HG03060 (cell line): ENCODE data around the gene PPCDC.

Source experiments
- ATAC-seq: cut with Tn5 transposase; IDR thresholded peaks from one replicate; pipeline ENCODE4 v1.9.1; 2021; ENCODE audit warnings: low read depth, moderate number of reproducible peaks; ENCODE audit not compliant: unreplicated experiment

The PPCDC gene

DNA sequence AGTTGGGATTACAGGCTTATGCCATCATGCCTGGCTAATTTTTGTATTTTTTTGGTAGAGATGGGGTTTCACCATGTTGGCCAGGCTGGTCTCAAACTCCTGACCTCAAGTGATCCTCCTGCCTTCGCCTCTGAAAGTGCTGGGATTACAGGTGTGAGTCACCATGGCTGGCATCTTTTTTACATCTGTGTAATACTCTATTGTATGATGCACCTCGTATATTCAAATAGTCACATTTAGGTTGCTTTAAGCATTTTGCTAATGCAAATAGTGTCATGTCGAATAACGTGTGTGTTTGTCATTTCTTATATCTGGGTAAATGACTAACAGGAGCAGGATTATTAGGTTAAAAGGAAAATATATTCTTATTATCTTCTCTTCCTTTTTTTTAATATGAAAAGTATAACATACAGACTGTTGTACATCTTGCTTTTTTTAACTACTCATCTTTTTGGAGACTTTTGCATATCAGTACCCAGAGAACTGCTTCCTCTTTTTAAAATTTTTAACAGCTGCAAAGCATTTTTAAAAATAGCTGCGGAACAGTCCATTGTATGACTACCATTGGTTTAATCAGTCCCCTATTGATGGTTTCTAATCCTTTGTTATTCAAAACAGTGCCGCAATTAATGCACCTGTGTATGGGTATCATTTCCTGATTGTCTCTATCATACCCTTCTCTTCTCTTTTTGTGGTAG, 14.6 kb upstream of the PPCDC start:
- peak; percentile 85 for ATAC-seq

DNA sequence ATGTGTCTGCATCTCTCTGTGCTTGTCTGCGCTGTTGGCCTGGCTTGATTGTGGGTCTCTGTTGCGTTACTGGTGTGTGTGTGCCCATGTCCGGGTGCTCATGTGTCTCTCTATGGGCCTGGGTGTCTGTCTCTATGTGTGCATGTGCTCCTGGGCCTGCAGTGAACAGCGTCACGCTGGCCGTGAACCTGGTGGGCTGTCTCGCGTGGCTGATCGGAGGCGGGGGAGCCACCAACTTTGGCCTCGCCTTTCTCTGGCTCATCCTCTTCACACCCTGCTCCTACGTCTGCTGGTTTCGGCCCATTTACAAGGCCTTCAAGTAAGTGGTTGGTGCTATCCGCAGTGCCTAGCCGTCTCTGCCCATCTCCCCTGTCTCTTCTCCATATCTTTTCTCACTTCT, 7.0 kb upstream of the PPCDC start:
- ATAC-seq, result no peak

DNA sequence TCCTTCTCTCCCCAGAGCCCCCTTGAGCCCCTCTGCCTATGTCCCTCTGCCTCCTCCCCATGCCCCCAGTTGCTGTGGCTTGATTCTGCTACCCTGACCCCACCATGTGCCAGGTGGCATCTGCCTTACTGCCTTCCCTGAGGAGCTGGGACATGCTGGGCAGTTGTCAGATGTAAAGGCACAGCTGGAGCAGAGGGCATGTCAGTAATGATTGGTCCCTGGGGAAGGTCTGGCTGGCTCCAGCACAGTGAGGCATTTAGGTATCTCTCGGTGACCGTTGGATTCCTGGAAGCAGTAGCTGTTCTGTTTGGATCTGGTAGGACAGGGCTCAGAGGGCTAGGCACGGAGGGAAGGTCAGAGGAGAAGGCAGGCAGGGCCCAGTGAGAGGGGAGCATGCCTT, 3.5 kb upstream of the PPCDC start:
- ATAC-seq, result no peak

DNA sequence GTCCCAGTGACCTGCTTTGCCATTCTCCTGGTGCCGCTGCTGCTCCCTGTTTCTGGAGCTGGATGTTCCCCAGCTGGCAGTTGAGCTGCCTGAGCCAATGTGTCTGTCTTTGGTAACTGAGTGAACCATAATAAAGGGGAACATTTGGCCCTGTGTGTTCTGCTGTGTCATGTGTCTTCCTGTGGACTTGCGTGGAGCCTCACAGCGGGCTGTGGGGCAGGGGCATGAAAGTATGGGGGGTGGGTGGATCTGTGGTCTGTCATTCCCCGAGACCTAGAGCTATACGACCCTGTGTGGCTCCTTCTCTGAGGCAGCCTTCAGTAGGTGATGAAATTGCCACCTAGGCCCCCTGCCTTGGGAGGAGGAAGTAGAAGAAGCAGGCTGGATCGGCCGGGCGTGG, 2.0 kb upstream of the PPCDC start:
- ATAC-seq, result no peak

DNA sequence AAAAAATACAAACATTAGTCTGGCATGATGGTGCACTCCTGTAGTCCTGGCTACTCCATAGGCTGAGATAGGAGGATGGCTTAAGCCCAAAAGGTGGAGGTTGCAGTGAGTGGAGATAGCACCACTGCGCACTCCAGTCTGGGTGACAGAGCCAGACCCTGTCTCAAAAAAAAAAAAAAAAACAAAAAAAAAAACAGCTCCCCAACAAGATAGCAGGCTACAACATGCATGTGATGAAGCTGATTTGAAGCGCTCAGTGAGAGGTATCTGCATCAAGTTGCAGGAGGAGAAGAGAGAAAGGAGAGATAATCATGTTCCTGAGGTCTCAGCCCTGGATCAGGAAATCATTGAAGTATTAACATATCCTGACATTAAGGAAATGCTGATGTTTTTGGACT, 608 bp upstream of the PPCDC start:
- no peak for ATAC-seq

DNA sequence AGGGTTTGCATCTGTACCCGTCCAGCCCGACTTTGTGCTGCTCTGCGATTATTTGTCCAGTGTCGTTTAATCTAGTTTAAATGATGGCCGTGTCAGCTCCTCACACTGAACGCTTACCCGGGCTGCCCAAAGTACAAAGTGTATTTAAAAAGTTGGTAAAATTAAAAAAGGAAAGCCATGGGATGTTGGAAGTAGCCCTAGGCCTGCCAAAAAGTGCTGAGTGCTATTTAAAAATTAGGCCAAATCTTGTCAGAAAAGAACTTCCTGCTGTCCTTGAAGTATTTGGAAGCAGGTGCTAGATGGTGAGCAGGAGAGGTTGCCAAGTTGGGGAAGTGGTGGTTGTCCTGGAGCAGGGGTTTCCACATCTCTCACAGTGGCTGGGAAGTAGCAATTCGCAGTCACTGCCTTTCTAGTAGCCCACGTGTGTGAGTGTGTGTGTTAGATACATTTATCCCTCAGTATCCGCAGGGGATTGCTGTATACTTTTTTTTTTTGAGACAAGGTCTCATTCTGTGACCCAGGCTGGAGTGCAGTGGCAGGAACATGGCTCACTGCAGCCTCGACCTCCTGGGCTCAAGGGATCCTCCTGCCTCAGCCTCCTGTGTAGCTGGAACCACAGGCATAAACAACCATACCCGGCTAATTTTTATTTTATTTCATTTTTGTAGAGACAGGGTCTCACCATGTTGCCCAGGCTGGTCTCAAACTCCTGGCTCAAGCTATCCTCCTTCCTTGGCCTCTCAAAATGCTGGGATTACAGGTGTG, 664 bp downstream of the PPCDC start:
- ATAC-seq, result no peak

DNA sequence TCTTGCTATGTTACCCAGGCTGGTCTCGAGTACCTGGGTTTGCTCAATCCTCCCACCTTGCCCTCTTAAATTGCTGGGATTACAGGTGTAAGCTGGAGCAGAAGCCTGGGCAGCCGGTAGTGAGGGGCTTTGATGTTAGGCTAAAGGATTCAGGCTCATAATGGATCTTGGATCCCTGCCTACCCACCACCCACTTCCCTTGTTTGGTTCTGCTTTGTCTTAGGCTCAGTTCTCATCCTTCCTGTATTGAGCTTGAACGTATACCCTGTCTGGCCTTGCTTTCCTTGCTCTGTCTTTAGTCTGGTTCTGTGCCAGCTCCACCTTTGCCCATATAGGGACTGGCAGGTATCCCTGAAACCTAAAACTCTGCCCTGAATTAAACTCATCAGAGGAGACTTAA, 1.7 kb downstream of the PPCDC start:
- ATAC-seq, result no peak

DNA sequence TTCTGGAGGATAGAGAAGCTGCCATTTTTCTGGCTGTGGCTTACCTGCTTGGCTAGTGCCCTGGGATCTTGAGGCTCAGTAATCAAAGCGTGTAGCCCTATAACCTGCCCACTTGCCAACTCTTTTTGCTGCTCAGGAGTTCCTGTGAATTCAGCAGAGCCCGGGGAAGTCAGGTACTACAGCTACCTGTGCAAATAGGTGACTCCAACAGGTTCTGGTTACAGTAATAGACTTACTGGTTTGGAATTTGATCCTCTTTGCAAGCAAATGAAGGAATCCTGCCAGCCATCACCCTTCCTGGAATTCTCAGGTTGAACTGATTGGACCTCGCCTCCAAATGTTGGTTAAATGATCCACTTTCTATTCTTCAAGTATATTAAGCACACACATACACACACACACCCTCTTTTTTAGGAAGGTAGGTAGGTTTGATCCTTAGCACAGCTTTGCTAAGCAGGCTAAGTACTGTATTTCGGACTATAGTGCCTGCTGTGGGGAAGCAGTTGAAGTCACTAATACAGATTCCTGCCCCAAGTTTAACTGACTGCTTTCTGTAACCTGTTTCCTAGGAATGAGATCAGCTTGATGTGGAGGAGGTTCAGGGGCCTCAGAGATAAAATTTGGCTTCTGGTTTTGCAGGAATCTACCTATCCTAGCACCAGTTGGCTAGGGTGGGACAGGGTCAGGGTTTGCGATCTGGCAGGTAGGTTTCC, 2.3 kb downstream of the PPCDC start:
- no peak for ATAC-seq

DNA sequence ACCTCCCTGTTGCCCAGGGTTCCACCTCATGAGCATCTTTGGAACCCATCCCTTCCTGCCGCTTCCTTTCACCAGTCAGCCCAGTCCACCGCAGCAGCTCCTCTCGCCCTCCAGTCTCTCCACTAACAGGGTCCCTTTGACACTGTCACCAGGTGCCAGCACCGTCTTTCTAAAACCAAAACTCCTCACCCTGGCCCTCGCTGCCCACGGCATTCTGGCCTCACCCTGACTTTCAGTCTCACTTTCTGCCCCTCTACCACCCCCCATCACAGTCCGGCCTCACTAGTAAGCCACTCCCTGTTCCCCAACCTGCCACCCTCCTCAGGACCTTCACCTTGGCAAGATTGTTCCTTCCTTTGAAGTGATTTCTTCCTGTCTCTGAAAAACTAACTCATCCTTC, 4.2 kb downstream of the PPCDC start:
- ATAC-seq, result no peak

DNA sequence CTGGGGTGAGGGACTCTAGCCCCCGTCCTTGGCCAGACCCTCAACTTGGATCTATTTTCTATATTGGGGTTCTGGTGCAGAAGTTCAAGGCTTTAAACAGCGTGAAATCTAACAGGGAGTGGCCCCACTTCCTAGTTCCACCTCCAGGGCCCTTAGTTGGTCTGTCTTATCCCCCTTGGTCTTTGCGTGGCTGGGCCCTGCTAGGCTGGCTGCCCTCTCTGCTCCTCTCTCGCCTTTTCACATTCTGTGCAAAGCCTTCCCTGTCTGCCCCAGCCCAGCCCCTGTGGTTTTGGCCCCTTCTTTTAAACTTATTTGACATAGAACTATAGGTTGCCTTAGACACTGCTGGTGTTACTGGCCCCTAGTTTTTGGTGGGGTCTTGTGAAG, 5.6 kb downstream of the PPCDC start:
- no peak for ATAC-seq

DNA sequence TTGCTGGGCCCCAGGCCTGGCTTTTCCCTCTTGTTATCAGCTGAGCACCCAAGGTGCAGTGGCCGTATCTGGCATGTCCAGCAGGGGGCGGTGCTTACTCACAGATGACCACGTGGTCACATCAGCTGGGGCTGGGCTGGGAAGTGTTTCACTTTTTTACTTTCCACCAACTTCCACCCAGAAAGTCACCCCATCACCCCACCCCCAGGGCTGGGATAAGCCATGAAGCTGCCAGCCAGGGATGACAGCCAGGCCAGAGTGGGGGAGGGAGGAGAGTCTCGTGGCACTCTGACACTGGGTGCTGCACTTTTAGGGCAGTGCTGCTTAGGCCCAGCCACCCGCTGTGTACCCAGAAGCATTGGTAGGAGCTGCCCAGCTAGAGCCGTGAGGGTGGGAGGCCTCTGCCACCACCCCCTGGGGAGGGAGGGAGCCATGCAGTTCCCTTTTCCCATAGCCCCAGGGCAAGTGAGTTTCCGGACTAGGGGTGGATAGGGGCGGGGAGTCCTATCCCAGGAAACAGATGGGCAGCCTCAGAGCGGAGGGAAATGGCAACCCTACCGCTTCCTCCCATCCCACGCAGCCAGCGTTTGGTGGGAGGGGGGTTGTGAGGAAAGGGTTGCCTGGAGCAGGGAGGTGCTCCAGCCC, 6.1 kb downstream of the PPCDC start:
- no peak for ATAC-seq

DNA sequence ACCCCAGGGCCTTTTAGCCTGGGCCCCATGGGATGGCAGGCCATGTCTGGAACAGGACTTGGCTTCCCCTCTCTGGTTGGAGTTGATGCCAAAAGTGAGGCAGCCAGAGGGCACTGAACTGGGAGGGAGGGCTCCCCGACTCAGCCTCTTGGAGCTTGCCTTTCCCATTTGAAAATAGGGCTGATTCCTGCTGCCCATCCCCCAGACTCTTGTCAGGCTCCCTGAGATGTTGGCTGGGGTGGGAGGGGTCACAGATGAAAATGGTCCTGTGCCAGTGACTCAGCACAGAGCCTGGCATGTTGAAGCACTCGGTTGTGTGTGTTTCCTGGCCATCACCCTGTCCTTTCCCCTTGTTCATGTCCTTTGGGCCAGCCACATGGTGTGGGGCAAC, 6.6 kb downstream of the PPCDC start:
- no peak for ATAC-seq

DNA sequence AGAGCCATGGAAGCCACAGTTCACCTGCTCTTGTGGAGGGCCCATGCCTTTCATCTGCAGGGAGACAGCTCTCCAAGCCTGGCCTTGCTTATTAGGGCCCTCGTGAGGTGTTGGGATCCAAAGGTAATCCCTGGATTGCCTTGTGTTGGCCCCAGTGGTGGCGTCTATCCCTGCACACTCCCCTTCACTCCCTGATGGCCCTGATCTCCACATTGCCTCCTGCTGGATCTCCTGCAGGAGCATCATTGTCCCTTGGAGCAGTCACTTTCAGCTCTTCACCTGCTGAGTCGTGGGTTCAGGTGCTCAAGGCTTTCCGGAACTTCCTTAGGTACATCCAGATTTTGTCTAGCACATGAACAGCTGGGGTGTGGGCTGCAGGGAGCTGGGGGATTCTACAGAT, 7.0 kb downstream of the PPCDC start:
- no peak for ATAC-seq

DNA sequence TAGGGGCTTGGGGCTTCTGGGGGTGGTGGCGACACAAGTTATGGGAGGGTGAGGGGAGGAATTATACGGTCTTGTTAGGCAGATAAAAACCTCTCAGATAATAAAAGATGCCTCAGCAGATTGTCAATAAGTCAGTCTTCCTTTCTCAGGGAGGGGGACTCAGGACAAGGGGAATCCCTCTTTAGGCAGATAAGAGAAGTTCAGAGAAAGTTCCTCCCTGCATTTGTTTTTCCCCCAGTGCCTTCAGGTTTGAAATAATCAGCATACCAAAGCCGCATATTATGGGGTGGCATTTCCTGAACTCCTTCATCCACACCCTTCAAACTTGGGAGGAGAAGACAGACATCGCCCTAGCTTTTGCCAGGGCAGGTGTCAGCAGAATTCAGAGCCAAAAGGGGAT, 8.5 kb downstream of the PPCDC start:
- no peak for ATAC-seq

DNA sequence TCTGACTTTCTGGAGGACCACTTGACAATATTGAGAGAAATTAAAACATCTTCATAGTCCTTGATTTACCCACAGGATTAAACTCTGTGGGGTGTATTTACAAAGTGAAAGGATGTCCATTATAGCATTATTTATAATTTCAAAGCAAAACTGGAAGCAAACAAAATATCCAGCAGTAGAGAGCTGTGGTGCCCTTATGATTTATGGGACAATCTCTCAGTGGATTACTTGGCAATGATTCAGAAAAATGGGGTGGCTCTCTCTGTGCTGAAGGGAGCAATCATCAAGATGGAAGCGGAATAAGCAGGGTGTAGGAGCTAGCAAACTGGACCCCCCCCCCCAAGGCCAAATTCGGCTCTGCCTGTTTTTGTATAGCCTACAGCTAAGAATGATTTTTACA, 9.0 kb downstream of the PPCDC start:
- no peak for ATAC-seq

DNA sequence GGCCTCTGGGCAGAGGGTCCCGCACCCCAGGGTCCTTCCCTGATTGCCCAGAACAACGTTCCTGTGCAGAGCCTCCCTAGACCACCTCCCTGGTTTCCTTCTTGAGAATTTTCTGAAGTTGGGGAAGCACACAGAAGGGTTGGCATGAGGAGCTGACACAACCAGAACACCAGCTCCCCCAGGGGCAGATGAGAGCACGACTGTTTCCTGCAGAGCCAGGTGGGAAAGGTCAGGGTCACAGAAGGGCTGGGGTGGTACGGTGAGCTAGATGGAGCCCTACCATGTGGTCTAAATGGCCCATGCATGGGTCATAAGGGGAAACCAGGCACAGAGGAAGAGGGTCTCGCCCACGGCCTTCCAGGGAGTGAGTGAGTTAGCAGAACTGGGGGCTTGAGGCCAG, 10.4 kb downstream of the PPCDC start:
- no peak for ATAC-seq

DNA sequence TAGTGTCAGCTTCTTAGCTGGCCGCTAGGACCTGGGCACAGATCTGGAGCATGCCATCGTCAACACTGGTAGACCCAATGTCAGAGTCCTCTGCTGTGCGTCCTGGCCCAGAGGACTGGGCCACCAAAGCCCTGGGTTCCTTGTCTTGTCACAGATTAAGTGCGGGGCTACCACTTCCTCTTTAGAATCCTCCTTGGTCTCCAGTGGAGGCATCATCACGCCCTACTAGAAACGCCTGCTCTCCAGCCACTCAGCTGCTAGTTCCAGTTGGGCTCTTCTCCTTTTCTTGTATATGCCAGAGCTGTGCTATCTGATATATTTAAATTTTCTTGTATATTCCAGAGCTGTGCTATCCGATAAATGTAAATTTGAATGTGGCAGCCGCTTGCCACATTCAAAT, 11.2 kb downstream of the PPCDC start:
- no peak for ATAC-seq

DNA sequence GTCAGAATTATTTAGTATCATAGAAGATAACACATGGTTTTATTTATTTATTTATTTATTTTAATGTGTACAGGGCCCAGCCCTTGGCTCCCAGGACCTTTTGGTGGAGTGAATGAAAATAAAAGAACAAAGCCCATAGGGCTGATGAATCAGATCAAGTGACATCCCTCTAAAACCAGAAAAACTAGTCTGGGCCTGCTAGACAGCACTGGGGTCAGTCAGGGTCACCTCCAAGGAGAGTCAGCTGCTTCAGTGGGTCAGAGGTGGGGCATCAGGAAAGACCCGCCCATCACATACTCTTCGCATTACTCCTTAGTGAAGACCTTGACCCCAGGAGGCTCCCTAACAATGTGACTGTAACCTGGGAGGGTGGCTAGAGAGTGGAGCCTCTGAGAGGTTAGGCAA, 12.8 kb downstream of the PPCDC start:
- ATAC-seq, result no peak

DNA sequence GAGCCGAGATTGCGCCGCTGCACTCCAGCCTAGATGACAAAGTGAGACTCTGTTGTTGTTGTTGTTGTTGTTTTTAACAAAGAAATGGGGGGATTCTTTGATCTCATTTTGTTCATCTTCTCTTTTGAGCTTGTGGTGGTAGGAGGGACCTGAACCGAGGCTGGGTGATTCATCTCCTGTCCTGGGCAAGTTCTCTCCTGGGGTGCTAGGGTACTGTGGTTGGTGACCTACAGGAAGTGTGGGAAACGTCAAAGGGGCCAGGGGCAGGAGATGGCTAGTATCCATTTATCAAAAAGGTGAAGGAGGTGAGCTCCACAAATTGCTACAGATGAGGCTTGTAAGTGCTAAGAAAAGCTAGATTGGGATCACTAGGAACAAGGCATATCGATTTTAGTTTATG, 14.3 kb downstream of the PPCDC start:
- no peak for ATAC-seq

DNA sequence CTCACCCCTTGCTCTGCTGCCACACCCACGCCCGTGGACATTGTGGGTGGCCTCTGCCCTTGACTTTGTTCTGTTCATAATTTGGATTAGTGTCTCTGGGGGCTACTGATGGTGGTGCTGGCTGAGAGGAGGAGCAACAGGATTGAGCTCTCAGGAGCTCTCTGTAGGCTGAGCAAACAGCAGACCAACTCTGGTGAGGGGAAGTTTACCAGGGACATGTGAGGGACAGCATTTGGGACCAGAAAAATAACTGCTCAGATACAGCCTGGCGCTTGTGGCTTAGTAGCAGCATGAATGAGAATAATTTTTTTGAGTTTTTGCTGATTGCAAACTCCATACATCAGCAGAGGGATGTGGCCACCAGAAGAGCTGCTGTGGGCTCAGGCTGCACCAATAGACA, 14.8 kb downstream of the PPCDC start:
- ATAC-seq, result no peak

DNA sequence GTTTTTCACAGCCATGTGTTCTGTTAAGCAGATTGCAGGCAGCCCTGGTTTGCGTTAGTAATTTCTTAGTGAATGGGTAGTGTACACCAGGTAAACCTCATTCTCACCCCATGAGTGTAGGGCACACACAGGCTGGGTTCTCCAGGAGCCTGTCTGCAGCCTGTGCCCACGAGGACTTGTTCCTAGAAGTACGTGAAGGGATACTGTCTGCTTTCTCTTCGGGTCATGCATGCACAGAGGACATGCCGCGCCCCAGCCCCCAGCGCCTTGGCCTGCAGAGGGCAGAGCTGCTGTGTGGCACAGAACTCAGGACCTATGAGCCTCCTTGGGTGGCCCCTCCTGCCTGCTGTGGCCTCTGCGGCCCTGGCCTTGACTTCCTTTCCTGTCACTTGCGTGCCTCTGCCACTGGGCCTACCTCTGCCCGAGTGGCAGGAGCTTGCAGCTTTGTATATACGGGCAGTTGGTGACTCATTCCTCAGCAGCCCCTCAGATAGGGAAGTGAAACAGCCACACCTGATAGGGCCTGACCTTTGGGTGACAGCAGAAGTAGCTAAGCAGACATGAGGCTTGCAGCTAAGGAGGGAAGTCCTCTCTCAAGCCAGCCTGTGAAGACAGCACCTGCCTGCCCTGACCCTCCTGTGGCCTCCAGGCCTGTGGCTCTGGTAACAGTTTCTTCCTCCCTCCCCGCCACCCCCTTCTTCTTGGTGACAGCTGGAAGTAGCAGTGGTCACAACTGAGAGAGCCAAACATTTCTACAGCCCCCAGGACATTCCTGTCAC, 19.5 kb downstream of the PPCDC start:
- ATAC-seq, result peak; percentile 72
